H1 (cell line): ENCODE measurements around the gene PABPC1L. TPM values are rescaled to one million over a fixed set of nuclear protein-coding genes. Genes with fewer than 3 reads are reported as not detected.

ENCODE experiments used
- SUZ12 ChIP-seq: fragments of 200-600 bp; sonication (generic); IDR thresholded peaks from 2 replicates; pipeline ENCODE4 v1.6.1; 2012; ENCODE audit warnings: mild to moderate bottlenecking, inconsistent platforms, low read length, moderate library complexity, mixed read lengths
- polyA plus RNA-seq, 7 experiments: library from polyadenylated mRNA; depleted of rRNA in 3 of 7; stranded (reverse) in 5 of 7; unstranded in 2 of 7; fragments of >200 nt in 5 of 7; fragments of 200-250 nt in 2 of 7; gene quantifications; 1 replicate in 5 of 7; 2 replicates in 1 of 7; 4 replicates in 1 of 7; pipeline versions ENCODE4 v1.2.1 to v1.2.3, GENCODE V29; 2011 to 2013; ENCODE audit warnings: missing spikeins in 2 of 7, mixed read lengths in 2 of 7
- total RNA-seq: library from RNA; stranded (reverse); fragmentation: NEBNext Ultra II Directional; extraction: Animal tissue kit (Norgen Biotek cat#: 25700); gene quantifications from 2 replicates; pipeline ENCODE4 v1.2.1, GENCODE V29; 2021

The PABPC1L gene
- total and polyA plus RNA-seq, 2 of the 8 experiments (the other 6 are each of a cell fraction or from before 2014, with no cell fraction given), result 61.1 to 108 TPM

- no peak for TF ChIP-seq SUZ12
These were observed 26.6 kb downstream of the PABPC1L start (continued) for GRCh38 chr20:44936510-44936909.
